ENCODE results near the gene SERPINA3.

Gene SERPINA3

GRCh38 chr14:94659901-94660300 lies 47.7 kb downstream of the SERPINA3 start:
- no peak for DNase-seq

GRCh38 chr14:94660306-94660946 lies 48.2 kb downstream of the SERPINA3 start:
- DNase-seq, result no peak

DNA sequence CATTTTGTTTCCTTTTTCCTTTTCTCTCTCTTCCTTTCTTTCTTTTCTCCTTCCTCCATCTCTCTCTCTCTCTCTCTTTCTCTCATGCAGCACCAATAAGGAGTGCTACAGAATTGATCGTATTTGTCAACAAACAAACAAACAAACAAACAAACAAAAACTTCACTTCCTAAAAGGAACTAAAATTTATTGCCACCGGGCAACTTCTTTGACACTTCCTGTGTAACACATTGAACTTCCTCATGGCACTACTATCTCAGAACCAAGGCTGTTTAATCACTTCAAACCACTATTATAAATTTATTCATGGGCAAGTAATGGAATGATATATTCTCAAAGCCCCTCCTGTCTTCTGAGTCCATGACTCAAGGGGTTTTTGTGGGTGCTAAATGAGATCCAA lies 51.3 kb downstream of the SERPINA3 start:
- no peak for DNase-seq

DNA sequence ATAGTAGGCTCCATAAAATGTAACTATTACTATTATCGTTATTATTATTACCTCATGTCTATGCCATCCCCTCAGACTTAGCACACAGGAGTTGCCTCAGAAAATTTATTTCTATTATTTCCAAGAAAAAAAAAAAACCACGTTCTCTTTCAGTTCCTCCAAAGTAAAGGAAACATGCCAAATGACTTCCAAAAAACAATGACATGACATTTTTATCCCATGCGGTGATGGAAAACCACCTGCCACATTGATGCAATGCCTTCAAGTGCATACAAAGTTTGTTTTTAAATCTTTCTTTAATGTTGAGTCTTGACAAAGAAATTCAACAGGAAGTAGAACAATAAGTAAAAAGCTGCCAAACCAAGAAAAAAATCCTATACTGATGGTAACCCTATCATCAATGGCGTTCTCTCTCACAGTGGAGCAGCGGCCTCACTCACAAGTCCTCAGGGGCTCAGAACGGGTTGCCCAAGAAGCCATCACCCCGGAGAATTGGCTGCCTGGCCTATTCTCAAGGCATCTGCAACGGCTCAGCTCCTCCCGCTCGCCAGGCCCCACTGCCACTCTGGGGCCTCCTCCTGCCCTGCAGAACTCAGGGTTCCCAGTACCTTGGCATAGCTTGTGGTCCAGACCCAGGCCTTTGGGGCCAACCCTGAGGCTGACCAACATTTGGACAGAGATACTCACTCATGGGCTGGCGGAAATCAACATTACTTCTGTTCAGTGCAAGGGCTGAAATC lies 51.9 kb downstream of the SERPINA3 start:
- DNase-seq, result no peak

DNA sequence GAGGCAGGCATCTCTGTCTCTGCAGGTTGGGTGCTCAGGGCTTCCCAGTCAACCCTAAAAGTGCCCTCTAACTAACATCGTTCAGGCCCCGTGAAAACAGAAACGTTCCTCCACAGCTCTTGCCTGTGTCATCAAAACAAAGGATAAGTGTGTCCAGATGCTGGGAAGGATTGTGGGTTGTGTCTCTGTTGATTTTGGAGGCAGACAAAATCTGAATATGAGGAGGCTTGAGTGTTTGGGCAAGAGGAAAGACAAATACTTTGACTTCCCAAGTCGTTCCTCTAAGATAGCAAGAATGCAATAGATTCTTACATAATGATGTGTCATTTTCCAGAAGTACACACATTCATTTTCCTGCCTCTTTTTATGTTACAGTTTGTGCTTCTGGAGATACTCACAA lies 52.9 kb downstream of the SERPINA3 start:
- DNase-seq, result no peak

DNA sequence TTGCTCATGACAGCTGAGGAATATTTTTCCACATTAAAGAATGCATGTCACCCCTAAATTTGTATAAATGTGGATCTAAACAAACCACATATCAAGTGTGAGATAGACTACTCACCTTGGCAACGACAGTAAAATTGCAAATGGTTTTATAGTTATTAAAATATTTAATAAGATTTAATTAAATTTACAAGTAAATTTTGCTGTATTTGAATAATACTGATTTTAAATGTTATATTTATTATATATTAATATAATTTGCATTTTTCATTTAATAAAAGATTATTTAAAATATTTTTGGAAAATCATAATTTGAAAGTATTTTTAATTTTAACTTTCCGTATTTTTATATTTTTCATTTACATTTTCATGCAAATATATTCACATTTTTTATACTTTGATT lies 53.4 kb downstream of the SERPINA3 start:
- DNase-seq, result no peak

DNA sequence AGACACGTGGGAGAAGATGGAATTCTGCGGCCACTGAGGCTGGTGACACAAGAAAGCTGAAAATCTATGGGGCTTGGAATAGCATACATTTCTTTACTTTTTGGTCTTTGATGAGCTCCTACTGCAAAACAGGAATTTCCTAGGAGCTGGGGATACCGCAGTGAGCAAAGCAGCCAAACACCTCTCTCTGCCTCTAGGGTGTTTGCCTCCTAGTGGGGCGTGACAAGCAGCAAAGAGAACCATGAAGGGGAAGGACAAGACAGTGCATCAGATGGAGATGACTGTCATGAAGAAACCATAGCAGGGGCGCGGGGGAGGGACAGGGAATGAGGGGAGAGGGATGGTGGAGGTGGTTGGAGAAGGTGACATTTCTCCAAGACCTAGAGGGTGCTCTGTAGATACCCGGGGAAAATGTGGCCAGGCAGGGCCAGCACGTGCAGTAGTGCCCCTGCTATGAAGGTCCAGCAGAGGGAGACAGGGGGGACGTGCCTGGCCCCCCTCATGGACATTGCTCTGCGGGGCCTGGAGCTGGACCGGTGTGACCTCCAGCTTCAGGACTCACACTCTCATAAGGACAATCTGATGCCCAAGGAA lies 58.6 kb downstream of the SERPINA3 start:
- DNase-seq, result no peak

DNA sequence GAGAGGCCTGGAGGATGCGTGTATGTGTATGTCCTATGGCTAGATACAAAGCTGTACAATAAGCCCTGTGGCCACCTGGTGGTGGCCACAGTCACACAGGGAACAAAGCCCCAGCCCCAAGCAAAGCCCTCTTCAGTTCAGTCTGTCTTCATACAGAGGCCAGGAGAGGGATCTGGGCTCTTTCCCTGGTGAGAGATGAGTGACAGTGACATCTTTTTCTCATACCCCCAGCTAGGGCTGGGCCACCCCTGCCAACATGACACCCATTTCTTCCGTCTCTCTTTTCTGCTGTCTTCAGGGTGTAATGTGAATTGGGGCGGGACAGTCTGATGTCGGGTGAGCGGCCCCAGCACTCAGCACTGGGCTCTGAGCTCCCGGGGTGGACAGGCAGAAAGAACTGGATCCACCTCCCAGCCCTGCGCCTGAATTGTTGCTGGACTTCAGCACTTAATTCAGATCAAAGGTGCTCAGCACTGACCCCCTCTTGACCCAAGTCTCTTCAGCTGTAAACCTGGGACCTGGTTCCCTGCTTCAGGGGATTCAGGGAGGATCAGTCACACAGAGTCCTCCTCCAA lies 59.8 kb downstream of the SERPINA3 start:
- no peak for DNase-seq

- no peak for DNase-seq
Observed at GRCh38 chr14:94673071-94673470, 60.9 kb downstream of the SERPINA3 start.
